Measurements from ENCODE around the gene B3GNT2.

The B3GNT2 gene

DNA sequence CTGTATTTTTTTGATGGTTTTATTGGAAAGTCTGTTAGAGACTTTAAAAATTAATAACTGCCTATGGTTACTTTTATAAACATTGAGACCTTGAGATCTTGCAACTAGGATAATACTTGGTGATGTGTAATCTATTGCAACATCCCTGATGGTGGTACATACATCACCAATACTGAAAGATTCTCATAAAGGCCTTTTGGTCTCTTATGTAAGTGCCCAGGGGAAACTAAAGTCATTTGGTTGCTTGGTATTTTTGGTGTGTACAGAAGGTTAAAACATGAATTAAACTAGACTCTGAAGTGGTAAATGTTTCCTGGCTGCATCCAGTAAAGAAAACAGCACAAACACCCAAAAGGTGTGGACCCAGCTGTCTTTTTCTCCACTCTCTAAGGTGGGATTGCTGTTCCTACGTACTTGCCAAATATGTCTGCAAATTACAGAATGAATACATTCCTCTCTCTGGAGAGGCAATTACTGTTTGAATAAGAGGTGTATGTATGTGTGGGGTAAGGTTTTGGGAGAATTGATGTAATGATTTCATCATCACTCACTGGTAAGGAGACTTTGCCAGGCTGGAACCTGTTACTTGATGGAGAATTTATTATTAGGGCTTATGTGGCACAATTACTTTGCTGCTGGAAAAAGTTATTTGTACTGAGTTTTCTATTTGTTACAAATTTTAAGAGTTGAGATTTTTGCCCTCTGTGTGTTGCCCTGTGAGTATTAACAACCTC is 3.6 kb downstream of the B3GNT2 start:
- no peak overlapping the region for H3K4me3 ChIP-seq (ENCODE audit: low read length)
- peaks cover 33% of the 10 kb centered on the region for H3K4me1 ChIP-seq (ENCODE audit: insufficient read depth, low read length)
- no peak overlapping the region for H3K9ac ChIP-seq (ENCODE audit: low read depth, low read length)
- H3K27ac ChIP-seq (ENCODE audit: low read depth, low read length) = no peak overlapping the region
- no peaks in the 10 kb centered on the region for H3K9me3 ChIP-seq (ENCODE audit: insufficient read depth, low read depth, low read length)
- H3K27me3 ChIP-seq (ENCODE audit: insufficient read depth, low read length) = no peaks in the 10 kb centered on the region
- 92% methylated on average over 1 of the region's 1 CpG for WGBS
- no peaks in the 10 kb centered on the region for H3K36me3 ChIP-seq (ENCODE audit: insufficient read depth, low read length)

DNA sequence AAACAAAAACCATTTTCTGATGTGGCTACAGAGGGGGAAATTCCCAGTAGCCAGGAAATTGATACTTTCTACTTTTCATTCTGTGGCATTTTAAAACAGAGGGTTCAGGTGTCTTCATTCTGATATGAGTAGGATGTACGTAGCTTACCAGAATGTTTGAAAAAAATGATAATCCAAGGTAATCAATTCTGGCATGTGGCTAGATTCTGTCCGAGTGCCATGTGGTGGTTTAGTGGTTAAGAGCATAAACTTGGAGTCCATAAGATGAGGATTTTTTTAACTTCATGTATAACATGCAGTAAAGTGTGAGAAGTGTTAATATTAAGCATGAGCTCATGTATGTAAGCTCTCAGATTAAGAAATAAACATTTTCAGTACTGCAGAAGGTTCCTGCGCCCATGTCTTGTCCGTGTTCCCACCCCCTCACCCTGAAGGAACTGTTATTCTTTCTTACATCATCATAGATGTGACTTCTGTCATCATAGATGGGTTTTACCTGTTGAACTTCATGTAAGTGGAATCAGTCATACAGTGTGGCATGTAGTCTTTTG is 4.5 kb downstream of the B3GNT2 start:
- 90% methylated on average over 4 of the region's 4 CpGs for WGBS
- Histone ChIP-seq H3K9me3 (ENCODE audit: insufficient read depth, low read depth, low read length) (no peaks in the 10 kb centered on the region), H3K36me3 (ENCODE audit: insufficient read depth, low read length) (no peaks in the 10 kb centered on the region), H3K4me3 (ENCODE audit: low read length) (no peak overlapping the region), H3K27ac (ENCODE audit: low read depth, low read length) (no peak overlapping the region), H3K4me1 (ENCODE audit: insufficient read depth, low read length) (peaks cover 33% of the 10 kb centered on the region), H3K9ac (ENCODE audit: low read depth, low read length) (no peak overlapping the region), H3K27me3 (ENCODE audit: insufficient read depth, low read length) (no peaks in the 10 kb centered on the region)

DNA sequence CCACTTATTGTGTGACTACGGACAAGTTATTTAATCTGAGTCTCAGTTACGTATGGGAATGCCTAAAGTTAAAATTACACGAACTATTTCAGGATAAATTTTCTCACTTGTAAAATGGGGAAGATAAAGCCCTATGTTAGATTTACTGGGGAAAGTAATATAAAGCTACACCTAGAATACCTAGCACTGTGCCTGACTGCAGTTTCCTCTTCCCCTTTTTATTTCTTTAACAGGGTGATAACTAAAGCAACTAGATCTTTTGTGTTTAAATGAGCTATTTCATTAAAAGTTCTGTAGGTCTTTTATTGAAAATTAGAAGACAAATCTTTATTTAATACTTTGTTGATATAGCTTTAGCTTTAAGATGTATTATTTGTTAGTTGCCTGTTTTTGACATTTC is 5.0 kb downstream of the B3GNT2 start:
- no peaks in the 10 kb centered on the region for H3K36me3 ChIP-seq (ENCODE audit: insufficient read depth, low read length)
- no peaks in the 10 kb centered on the region for H3K9me3 ChIP-seq (ENCODE audit: insufficient read depth, low read depth, low read length)
- H3K4me3 ChIP-seq (ENCODE audit: low read length) = no peak overlapping the region
- H3K27me3 ChIP-seq (ENCODE audit: insufficient read depth, low read length) = no peaks in the 10 kb centered on the region
- no peak overlapping the region for H3K9ac ChIP-seq (ENCODE audit: low read depth, low read length)
- 98% methylated on average over 3 of the region's 3 CpGs for WGBS
- peaks cover 33% of the 10 kb centered on the region for H3K4me1 ChIP-seq (ENCODE audit: insufficient read depth, low read length)
- H3K27ac ChIP-seq (ENCODE audit: low read depth, low read length) = no peak overlapping the region

DNA sequence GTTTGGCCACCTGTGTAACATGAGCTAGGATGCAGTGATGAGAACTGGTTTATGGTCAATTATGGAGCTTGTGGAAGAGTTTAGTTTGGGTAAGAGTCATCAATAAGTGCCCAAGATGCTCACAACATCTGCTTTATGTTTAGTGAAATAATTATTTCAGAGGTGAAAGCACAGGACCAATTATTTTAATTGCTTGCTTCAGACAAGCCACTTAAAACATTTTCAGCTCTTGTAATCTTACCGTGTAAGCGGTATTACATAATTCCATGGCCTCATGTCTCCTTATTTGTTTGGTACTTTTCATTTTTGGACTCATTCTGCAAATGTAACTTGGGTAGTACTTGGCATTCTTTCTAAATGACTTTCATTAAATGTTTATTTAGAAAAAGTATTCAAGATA is 5.4 kb downstream of the B3GNT2 start:
- Histone ChIP-seq H3K27me3 (ENCODE audit: insufficient read depth, low read length) (no peaks in the 10 kb centered on the region), H3K4me3 (ENCODE audit: low read length) (no peak overlapping the region), H3K9me3 (ENCODE audit: insufficient read depth, low read depth, low read length) (no peaks in the 10 kb centered on the region), H3K4me1 (ENCODE audit: insufficient read depth, low read length) (peaks cover 33% of the 10 kb centered on the region), H3K9ac (ENCODE audit: low read depth, low read length) (no peak overlapping the region), H3K27ac (ENCODE audit: low read depth, low read length) (no peak overlapping the region), H3K36me3 (ENCODE audit: insufficient read depth, low read length) (no peaks in the 10 kb centered on the region)
- WGBS = 98% methylated on average over 2 of the region's 2 CpGs

DNA sequence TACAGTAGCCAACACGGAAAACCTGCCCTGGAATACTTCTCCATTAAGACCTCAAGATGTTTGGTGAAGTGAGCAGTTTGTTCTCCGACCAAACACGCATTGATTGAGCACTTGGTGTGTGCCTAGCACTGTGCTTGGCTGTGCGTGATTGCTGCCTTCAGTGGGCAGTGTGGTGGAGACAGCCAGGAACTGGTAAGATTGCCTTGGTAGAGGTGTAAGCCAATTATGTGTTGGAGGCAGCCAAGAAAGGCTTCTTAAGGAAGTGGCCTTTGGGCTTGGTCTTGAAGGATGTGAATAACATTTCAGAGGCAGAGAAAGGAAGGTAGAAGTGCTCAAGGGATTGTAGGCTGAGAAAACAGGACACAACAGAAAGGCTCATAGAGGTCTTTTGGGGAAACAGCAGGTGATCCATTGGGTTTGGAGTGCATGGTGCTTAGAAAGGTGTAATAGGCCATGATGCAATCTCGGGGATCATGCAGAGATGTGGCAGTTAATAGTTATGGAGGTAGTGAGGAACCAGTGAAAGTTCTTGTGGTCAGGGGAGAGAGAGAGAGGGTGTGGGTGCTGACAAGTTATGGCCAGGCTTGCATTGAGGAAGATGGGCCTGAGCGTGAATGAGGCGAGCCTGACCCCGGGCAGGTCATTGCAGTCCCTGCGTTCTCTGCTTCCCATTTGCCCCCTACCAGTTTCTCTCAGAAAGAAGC is 6.3 kb downstream of the B3GNT2 start:
- 90% methylated on average over 9 of the region's 9 CpGs for WGBS
- H3K4me3 ChIP-seq (ENCODE audit: low read length) = no peak overlapping the region
- no peak overlapping the region for H3K27ac ChIP-seq (ENCODE audit: low read depth, low read length)
- H3K36me3 ChIP-seq (ENCODE audit: insufficient read depth, low read length) = no peaks in the 10 kb centered on the region
- peaks cover 33% of the 10 kb centered on the region for H3K4me1 ChIP-seq (ENCODE audit: insufficient read depth, low read length)
- H3K9me3 ChIP-seq (ENCODE audit: insufficient read depth, low read depth, low read length) = no peaks in the 10 kb centered on the region
- no peaks in the 10 kb centered on the region for H3K27me3 ChIP-seq (ENCODE audit: insufficient read depth, low read length)
- no peak overlapping the region for H3K9ac ChIP-seq (ENCODE audit: low read depth, low read length)

DNA sequence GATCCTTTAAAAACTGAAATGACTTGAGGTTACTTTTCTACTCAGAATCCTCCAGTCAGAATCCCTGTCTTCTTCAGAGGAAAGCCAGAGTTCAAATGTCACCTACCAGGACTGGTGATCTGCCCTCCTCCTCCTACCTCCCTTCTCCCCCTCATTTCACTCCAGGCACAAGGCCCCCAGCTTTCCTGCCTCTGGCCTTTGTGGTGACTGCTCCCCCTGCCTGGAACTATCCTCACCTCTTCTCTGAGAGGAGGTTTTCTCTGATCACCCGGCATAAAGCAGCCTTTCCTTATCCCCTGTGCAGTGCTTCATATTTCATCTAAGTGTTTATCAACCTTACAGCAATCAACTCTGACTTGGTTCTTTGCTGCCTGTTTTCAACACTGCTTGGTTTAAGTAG is 6.8 kb downstream of the B3GNT2 start:
- Histone ChIP-seq H3K27me3 (ENCODE audit: insufficient read depth, low read length) (no peaks in the 10 kb centered on the region), H3K27ac (ENCODE audit: low read depth, low read length) (no peak overlapping the region), H3K9ac (ENCODE audit: low read depth, low read length) (no peak overlapping the region), H3K4me3 (ENCODE audit: low read length) (no peak overlapping the region), H3K9me3 (ENCODE audit: insufficient read depth, low read depth, low read length) (no peaks in the 10 kb centered on the region), H3K36me3 (ENCODE audit: insufficient read depth, low read length) (no peaks in the 10 kb centered on the region), H3K4me1 (ENCODE audit: insufficient read depth, low read length) (peaks cover 33% of the 10 kb centered on the region)
- 81% methylated on average over 1 of the region's 1 CpG for WGBS

DNA sequence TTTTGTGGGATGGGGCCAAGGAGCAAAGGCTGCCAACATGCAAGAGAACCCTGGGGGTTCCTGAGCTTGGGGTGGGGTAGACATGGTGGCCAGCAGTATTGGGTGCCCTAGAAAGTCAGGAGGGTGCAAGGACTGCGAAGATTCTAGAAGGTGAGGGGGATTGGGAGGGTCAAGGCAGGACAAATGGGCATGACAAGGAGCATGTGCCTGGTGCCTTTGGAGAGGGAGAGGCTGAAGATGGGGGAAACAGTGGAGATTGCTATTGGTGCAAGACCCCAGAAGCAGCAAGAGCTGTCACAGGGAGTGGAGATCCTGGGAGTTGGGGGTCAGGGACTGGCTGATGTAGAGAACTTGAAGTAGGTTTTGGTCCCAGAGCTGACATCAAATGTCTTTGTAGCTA is 7.5 kb downstream of the B3GNT2 start:
- peaks cover 32% of the 10 kb centered on the region for H3K4me1 ChIP-seq (ENCODE audit: insufficient read depth, low read length)
- no peak overlapping the region for H3K4me3 ChIP-seq (ENCODE audit: low read length)
- no peaks in the 10 kb centered on the region for H3K36me3 ChIP-seq (ENCODE audit: insufficient read depth, low read length)
- no peaks in the 10 kb centered on the region for H3K9me3 ChIP-seq (ENCODE audit: insufficient read depth, low read depth, low read length)
- H3K9ac ChIP-seq (ENCODE audit: low read depth, low read length) = no peak overlapping the region
- no peak overlapping the region for H3K27ac ChIP-seq (ENCODE audit: low read depth, low read length)
- H3K27me3 ChIP-seq (ENCODE audit: insufficient read depth, low read length) = no peaks in the 10 kb centered on the region
- 92% methylated on average over 1 of the region's 1 CpG for WGBS

DNA sequence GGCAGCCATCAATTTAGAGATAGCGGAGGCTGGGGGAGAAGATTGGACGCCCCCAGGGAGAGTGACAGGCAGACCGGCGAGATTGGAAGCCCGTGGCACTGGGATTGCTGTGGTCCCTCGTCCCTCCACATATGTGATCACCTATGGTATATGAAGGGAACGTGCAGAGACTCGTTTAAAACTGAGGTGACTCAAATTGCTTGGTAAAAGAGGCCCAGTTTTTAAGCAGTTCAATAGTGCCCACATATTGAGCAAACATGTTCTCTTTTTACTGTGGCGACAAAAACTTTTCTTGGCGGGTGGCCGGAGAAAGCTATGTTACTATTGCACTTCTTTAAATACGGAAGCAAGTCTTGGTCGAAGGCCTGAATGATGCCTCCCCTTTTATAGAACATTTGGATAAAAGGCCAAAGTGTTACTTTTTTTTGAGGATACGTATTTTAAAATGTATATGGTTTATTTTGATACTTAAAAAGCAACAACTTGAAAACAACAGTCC is 9.1 kb downstream of the B3GNT2 start:
- Histone ChIP-seq H3K9me3 (ENCODE audit: insufficient read depth, low read depth, low read length) (no peaks in the 10 kb centered on the region), H3K27ac (ENCODE audit: low read depth, low read length) (no peak overlapping the region), H3K4me3 (ENCODE audit: low read length) (no peak overlapping the region), H3K27me3 (ENCODE audit: insufficient read depth, low read length) (no peaks in the 10 kb centered on the region), H3K9ac (ENCODE audit: low read depth, low read length) (no peak overlapping the region), H3K36me3 (ENCODE audit: insufficient read depth, low read length) (no peaks in the 10 kb centered on the region), H3K4me1 (ENCODE audit: insufficient read depth, low read length) (peaks cover 29% of the 10 kb centered on the region)
- WGBS = 92% methylated on average over 13 of the region's 14 CpGs

DNA sequence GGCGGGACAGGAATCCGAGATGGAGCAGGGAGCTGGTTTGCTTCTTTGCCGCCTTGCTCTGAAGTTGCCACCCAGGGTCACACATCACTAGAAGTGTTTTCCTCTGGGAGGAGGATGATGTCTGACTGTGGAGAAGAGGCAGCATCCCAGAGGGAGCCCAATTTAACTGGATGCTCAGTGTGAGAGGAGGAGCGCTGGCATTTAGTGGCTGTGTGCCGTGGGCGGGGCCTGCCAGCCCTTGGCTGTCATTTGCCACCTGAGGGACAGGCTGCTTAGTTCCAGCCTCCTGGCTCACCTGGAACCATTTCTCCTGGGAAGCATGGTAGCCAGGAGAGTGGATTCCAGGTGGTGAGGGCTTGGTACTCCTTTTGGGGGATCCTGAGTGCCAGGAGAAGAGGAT is 9.6 kb downstream of the B3GNT2 start:
- H3K36me3 ChIP-seq (ENCODE audit: insufficient read depth, low read length) = no peaks in the 10 kb centered on the region
- H3K27ac ChIP-seq (ENCODE audit: low read depth, low read length) = no peak overlapping the region
- no peaks in the 10 kb centered on the region for H3K27me3 ChIP-seq (ENCODE audit: insufficient read depth, low read length)
- WGBS = 85% methylated on average over 6 of the region's 6 CpGs
- no peak overlapping the region for H3K9ac ChIP-seq (ENCODE audit: low read depth, low read length)
- no peak overlapping the region for H3K4me3 ChIP-seq (ENCODE audit: low read length)
- H3K4me1 ChIP-seq (ENCODE audit: insufficient read depth, low read length) = peaks cover 24% of the 10 kb centered on the region
- H3K9me3 ChIP-seq (ENCODE audit: insufficient read depth, low read depth, low read length) = no peaks in the 10 kb centered on the region

DNA sequence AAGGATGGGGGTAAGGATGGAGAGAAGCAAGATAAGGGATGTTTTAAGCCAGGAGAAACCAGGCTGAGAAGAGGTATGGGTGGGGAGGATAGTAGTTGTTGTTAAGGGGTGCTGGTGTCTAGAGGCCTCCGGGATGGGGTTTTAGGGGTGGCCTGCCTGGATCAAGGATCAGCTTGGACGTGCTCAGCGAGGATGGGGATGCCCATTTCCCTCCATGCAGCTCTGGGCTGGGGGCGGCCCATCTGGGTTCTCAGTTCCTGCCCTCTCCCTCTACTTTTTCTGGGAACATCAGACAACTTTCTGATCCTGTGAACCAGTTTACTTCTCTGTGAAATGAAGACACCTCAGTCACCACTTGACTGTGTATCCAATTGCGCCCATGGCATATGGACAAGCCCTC is 10.1 kb downstream of the B3GNT2 start:
- WGBS = 93% methylated on average over 5 of the region's 5 CpGs
- H3K36me3 ChIP-seq (ENCODE audit: insufficient read depth, low read length) = no peaks in the 10 kb centered on the region
- H3K9me3 ChIP-seq (ENCODE audit: insufficient read depth, low read depth, low read length) = no peaks in the 10 kb centered on the region
- H3K4me1 ChIP-seq (ENCODE audit: insufficient read depth, low read length) = peaks cover 23% of the 10 kb centered on the region
- H3K4me3 ChIP-seq (ENCODE audit: low read length) = no peak overlapping the region
- H3K27ac ChIP-seq (ENCODE audit: low read depth, low read length) = no peak overlapping the region
- no peak overlapping the region for H3K9ac ChIP-seq (ENCODE audit: low read depth, low read length)
- H3K27me3 ChIP-seq (ENCODE audit: insufficient read depth, low read length) = no peaks in the 10 kb centered on the region

DNA sequence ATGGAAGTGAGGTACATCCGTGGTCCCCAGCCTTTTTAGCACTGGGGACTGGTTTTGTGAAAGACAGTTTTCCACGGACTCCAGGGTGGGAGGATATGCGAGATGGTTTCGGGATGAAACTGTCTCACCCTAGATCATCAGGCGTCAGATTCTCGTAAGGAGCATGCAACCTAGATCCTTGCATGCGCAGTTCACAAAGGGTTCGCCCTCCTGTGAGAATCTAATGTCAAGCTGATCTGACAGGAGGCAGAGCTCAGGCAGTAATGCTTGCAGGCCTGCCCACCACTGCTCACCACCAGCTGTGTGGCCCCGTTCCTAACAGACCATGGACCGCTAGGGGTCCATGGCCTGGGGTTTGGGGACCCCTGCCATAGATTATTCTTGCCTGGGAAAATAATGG is 11.6 kb downstream of the B3GNT2 start:
- no peaks in the 10 kb centered on the region for H3K9me3 ChIP-seq (ENCODE audit: insufficient read depth, low read depth, low read length)
- H3K4me3 ChIP-seq (ENCODE audit: low read length) = no peak overlapping the region
- peaks cover 15% of the 10 kb centered on the region for H3K4me1 ChIP-seq (ENCODE audit: insufficient read depth, low read length)
- no peaks in the 10 kb centered on the region for H3K36me3 ChIP-seq (ENCODE audit: insufficient read depth, low read length)
- no peaks in the 10 kb centered on the region for H3K27me3 ChIP-seq (ENCODE audit: insufficient read depth, low read length)
- no peak overlapping the region for H3K9ac ChIP-seq (ENCODE audit: low read depth, low read length)
- WGBS = 92% methylated on average over 10 of the region's 10 CpGs
- no peak overlapping the region for H3K27ac ChIP-seq (ENCODE audit: low read depth, low read length)
